Activated T-helper 1 cell treated with Interleukin-2 at 50 U/mL for 16 hours (primary cell): ENCODE results near the gene SRP68.
"Not testable (repeated sequence)": the region's sequence is repeated elsewhere in the genome, so short reads cannot be mapped to it uniquely, and the experiment has no call there.

ENCODE experiments used
- DNase-seq: peaks from one replicate; pipeline ENCODE4 v3.0.0-alpha.2; 2020; ENCODE audit warnings: low read depth

Gene SRP68

GRCh38 chr17:76044475-76045007 is 27.8 kb downstream of the SRP68 start:
- DNase-seq: not testable (repeated sequence)

GRCh38 chr17:76042868-76043267 is 29.4 kb downstream of the SRP68 start:
- not testable (repeated sequence) for DNase-seq

GRCh38 chr17:76040376-76040775 is 31.9 kb downstream of the SRP68 start:
- DNase-seq: no peak

GRCh38 chr17:76039121-76039520 is 33.2 kb downstream of the SRP68 start:
- DNase-seq: no peak

- DNase-seq: no peak
Observed at GRCh38 chr17:76038050-76038449, 34.3 kb downstream of the SRP68 start.

- DNase-seq: no peak
Observed at GRCh38 chr17:76036497-76037261, 35.6 kb downstream of the SRP68 start.

GRCh38 chr17:76034428-76035350 is 37.6 kb downstream of the SRP68 start:
- no peak for DNase-seq

- DNase-seq: no peak
Observed at GRCh38 chr17:76033139-76033538, 39.2 kb downstream of the SRP68 start.

- DNase-seq: no peak
Observed at GRCh38 chr17:76032780-76033108, 39.6 kb downstream of the SRP68 start.

- DNase-seq: no peak
Observed at GRCh38 chr17:76032073-76032779, 40.1 kb downstream of the SRP68 start.

- no peak for DNase-seq
Observed at GRCh38 chr17:76027159-76027839, 45.0 kb downstream of the SRP68 start, which contains the start of gene EVPL. TSS of gene EVPL (minus strand) at chr17:76027306. CDS start at chr17:76027198, 108 bp downstream.

GRCh38 chr17:76026714-76027158 is 45.6 kb downstream of the SRP68 start:
- no peak for DNase-seq

- no peak for DNase-seq
Observed at GRCh38 chr17:76025294-76025693, 47.0 kb downstream of the SRP68 start.

- no peak for DNase-seq
Observed at GRCh38 chr17:76024353-76024752, 48.0 kb downstream of the SRP68 start.

- DNase-seq: no peak
Observed at GRCh38 chr17:76023900-76024237, 48.4 kb downstream of the SRP68 start.

GRCh38 chr17:76022973-76023899 is 49.1 kb downstream of the SRP68 start:
- no peak for DNase-seq

GRCh38 chr17:76022285-76022684 is 50.0 kb downstream of the SRP68 start:
- no peak for DNase-seq

- DNase-seq: no peak
Observed at GRCh38 chr17:76019833-76020467, 52.4 kb downstream of the SRP68 start.

GRCh38 chr17:76018801-76019200 is 53.5 kb downstream of the SRP68 start:
- no peak for DNase-seq

GRCh38 chr17:76018340-76018680 is 54.0 kb downstream of the SRP68 start:
- DNase-seq: no peak
